IMR-90 (cell line): ENCODE results near the gene GDPD5. TPM values are rescaled to one million over a fixed set of nuclear protein-coding genes. Genes with fewer than 3 reads are reported as not detected.

Source experiments
- ATAC-seq: fragments of 200-7000 bp; cut with Tn5 transposase; 2 replicates; pipeline ENCODE4 v1.9.1; 2020; ENCODE audit warnings: low read depth, mild to moderate bottlenecking, moderate library complexity
- BruUV-seq: library from RNA; stranded (reverse); fragments of 400-500 nt; replicated peaks from 2 replicates; lab custom pipeline; 2021; lab: Mats Ljungman, UMichigan
- CTCF ChIA-PET: fragments of 300-600 bp; formaldehyde crosslinking; extraction: SDS; loops from one replicate; lab custom pipeline; 2021; ENCODE audit warnings: antibody characterized with exemption; lab: Yijun Ruan, JAX
- POLR2A ChIA-PET: fragments of 300-600 bp; sonication (Branson Sonifier 250); formaldehyde crosslinking; loops from one replicate; lab custom pipeline; 2022; ENCODE audit warnings: antibody characterized with exemption; ENCODE audit not compliant: unreplicated experiment; lab: Charles Lee
- DNase-seq: peaks from one replicate; pipeline ENCODE4 v3.0.0; 2013
- H2AFZ ChIP-seq: replicated peaks from 2 replicates; pipeline ENCODE3; 2013; ENCODE audit warnings: low read length, mild to moderate bottlenecking; ENCODE audit not compliant: poor library complexity
- H2AK5ac ChIP-seq: 2 replicates; pipeline ENCODE4 v1.6.1; 2013; ENCODE audit warnings: low read depth, low read length, inconsistent platforms
- H2AK9ac ChIP-seq: replicated peaks from 2 replicates; pipeline ENCODE3; 2013; ENCODE audit warnings: mild to moderate bottlenecking, low read depth, low read length, moderate library complexity; ENCODE audit not compliant: poor library complexity
- H2BK120ac ChIP-seq: 2 replicates; pipeline ENCODE4 v1.6.1; 2013; ENCODE audit warnings: low read depth, low read length, inconsistent platforms
- H2BK15ac ChIP-seq: 3 replicates; pipeline ENCODE4 v1.6.1; 2013; ENCODE audit warnings: low read depth, low read length, inconsistent platforms
- H2BK20ac ChIP-seq: 2 replicates; pipeline ENCODE4 v1.6.1; 2013; ENCODE audit warnings: low read depth, mild to moderate bottlenecking, inconsistent platforms, low read length, moderate library complexity
- H2BK5ac ChIP-seq: 2 replicates; pipeline ENCODE4 v1.6.1; 2013; ENCODE audit warnings: mild to moderate bottlenecking, low read depth, low read length, inconsistent platforms; ENCODE audit not compliant: poor library complexity, severe bottlenecking
- H3K14ac ChIP-seq: replicated peaks from 2 replicates; pipeline ENCODE4 v1.6.1; 2013; ENCODE audit warnings: low read depth, low read length, inconsistent platforms
- H3K18ac ChIP-seq: 2 replicates; pipeline ENCODE4 v1.6.1; 2013; ENCODE audit warnings: low read depth, low read length, control low read depth
- H3K23ac ChIP-seq: 2 replicates; pipeline ENCODE4 v1.6.1; 2013; ENCODE audit warnings: low read depth, low read length, inconsistent platforms
- H3K27ac ChIP-seq: 2 replicates; pipeline ENCODE4 v1.5.1; 2013; ENCODE audit warnings: mild to moderate bottlenecking, control low read depth, low read length; ENCODE audit not compliant: insufficient read depth
- H3K27me3 ChIP-seq: 2 replicates; pipeline ENCODE4 v1.6.1; 2013; ENCODE audit warnings: low read length; ENCODE audit not compliant: control insufficient read depth, insufficient read depth
- H3K36me3 ChIP-seq: 2 replicates; pipeline ENCODE4 v1.6.1; 2013; ENCODE audit warnings: low read length, mixed read lengths; ENCODE audit not compliant: control insufficient read depth, insufficient read depth
- H3K4ac ChIP-seq: 2 replicates; pipeline ENCODE4 v1.6.1; 2013; ENCODE audit warnings: low read depth, low read length, inconsistent platforms
- H3K4me1 ChIP-seq: 2 replicates; pipeline ENCODE4 v1.6.1; 2013; ENCODE audit warnings: low read length, mixed read lengths; ENCODE audit not compliant: control insufficient read depth, insufficient read depth
- H3K4me2 ChIP-seq: 2 replicates; pipeline ENCODE4 v1.6.1; 2013; ENCODE audit warnings: low read depth, mild to moderate bottlenecking, control low read depth, low read length, moderate library complexity
- H3K4me3 ChIP-seq: 2 replicates; pipeline ENCODE4 v1.5.1; 2013; ENCODE audit warnings: low read depth, mild to moderate bottlenecking, control low read depth, low read length, moderate library complexity; ENCODE audit not compliant: insufficient read depth
- H3K56ac ChIP-seq: 2 replicates; pipeline ENCODE4 v1.6.1; 2013; ENCODE audit warnings: low read length, inconsistent platforms; ENCODE audit not compliant: insufficient read depth; ENCODE audit errors: extremely low read depth
- H3K79me1 ChIP-seq, 2 experiments: 2 replicates each; pipeline ENCODE4 v1.6.1; 2013; ENCODE audit warnings: low read length in 2 of 2, inconsistent platforms in 1 of 2, low read depth in 1 of 2
- H3K9ac ChIP-seq: 2 replicates; pipeline ENCODE4 v1.6.1; 2013; ENCODE audit warnings: low read depth, low read length, control low read depth
- H3K9me1 ChIP-seq: 2 replicates; pipeline ENCODE4 v1.6.1; 2013; ENCODE audit warnings: low read length, inconsistent platforms; ENCODE audit not compliant: insufficient read depth
- H3K9me3 ChIP-seq: 2 replicates; pipeline ENCODE4 v1.6.1; 2013; ENCODE audit warnings: low read length; ENCODE audit not compliant: control insufficient read depth, insufficient read depth
- H4K20me1 ChIP-seq: 2 replicates; pipeline ENCODE4 v1.6.1; 2013; ENCODE audit warnings: low read length, inconsistent platforms; ENCODE audit not compliant: insufficient read depth
- H4K5ac ChIP-seq: 2 replicates; pipeline ENCODE4 v1.6.1; 2013; ENCODE audit warnings: mild to moderate bottlenecking, low read depth, low read length, control low read depth
- H4K8ac ChIP-seq, 2 experiments: 2 replicates each; pipeline ENCODE4 v1.6.1; 2013; ENCODE audit warnings: low read depth in 2 of 2, low read length in 2 of 2, control low read depth in 1 of 2, inconsistent platforms in 1 of 2
- H4K91ac ChIP-seq: 2 replicates; pipeline ENCODE4 v1.6.1; 2013; ENCODE audit warnings: low read depth, low read length, inconsistent platforms; ENCODE audit not compliant: insufficient read depth
- CEBPB ChIP-seq: IDR thresholded peaks from 2 replicates; pipeline ENCODE4 v1.6.1; 2012; ENCODE audit warnings: low read depth, low read length, improper control_type of control experiment
- MAFK ChIP-seq: IDR thresholded peaks from 2 replicates; pipeline ENCODE4 v1.6.1; 2012; ENCODE audit warnings: low read depth, low read length, improper control_type of control experiment
- POLR2A ChIP-seq: IDR thresholded peaks from 2 replicates; pipeline ENCODE4 v1.6.1; 2012; ENCODE audit warnings: mild to moderate bottlenecking, low read depth, low read length
- RAD21 ChIP-seq: IDR thresholded peaks from 2 replicates; pipeline ENCODE4 v1.6.1; 2012; ENCODE audit warnings: low read length, improper control_type of control experiment
- RCOR1 ChIP-seq: IDR thresholded peaks from 2 replicates; pipeline ENCODE4 v1.6.1; 2012; ENCODE audit warnings: mild to moderate bottlenecking, low read length, improper control_type of control experiment; ENCODE audit not compliant: insufficient replicate concordance
- WGBS, 2 experiments: methylation state at CpG; one replicate each; pipeline versions ENCODE4 v1.1.5 to v1.1.7; 2013; ENCODE audit warnings: missing lambda C conversion rate in 2 of 2; ENCODE audit not compliant: insufficient read length in 1 of 2; ENCODE audit errors: extremely low coverage in 2 of 2; 5-methylcytosine and 5-hydroxymethylcytosine counted together
- dilution Hi-C: fragments of 300-500 bp; cut with HindIII; formaldehyde crosslinking; loops from one replicate; pipeline ENCODE4 v1.14.3; 2018; ENCODE audit warnings: low sequenced_read_pairs; ENCODE audit not compliant: unreplicated experiment
- in situ Hi-C: fragments of 300-500 bp; cut with MboI; formaldehyde crosslinking; loops from 3 replicates; pipeline ENCODE4 v1.14.3; 2019; ENCODE audit warnings: low sequenced_read_pairs, inconsistent platforms, mixed read lengths
- intact Hi-C: fragments of 100-400 bp; cut with micrococcal nuclease; formaldehyde crosslinking; loops from 2 replicates; pipeline ENCODE4 v1.10.0; 2022
- polyA plus RNA-seq, 3 experiments: library from polyadenylated mRNA; depleted of rRNA; stranded (reverse); fragments of >200 nt; gene quantifications; 2 replicates each; pipeline ENCODE4 v1.2.3, GENCODE V29; 2012; ENCODE audit warnings: low replicate concordance in 1 of 3
- total RNA-seq: library from RNA; depleted of rRNA; stranded (reverse); fragments of >200 nt; gene quantifications from 2 replicates; pipeline ENCODE4 v1.2.3, GENCODE V29; 2012
- TF ChIP-seq, protein P1 (sequence below): fragments of 150-350 bp; IDR thresholded peaks from 2 replicates; pipeline ENCODE4 v1.6.1; 2016; ENCODE audit warnings: low read depth, mild to moderate bottlenecking, low read length, moderate library complexity, borderline replicate concordance

Gene GDPD5
- total and polyA plus RNA-seq, 2 of the 4 experiments (the other 2 are of a cell fraction): 2.0 to 7.9 TPM

DNA sequence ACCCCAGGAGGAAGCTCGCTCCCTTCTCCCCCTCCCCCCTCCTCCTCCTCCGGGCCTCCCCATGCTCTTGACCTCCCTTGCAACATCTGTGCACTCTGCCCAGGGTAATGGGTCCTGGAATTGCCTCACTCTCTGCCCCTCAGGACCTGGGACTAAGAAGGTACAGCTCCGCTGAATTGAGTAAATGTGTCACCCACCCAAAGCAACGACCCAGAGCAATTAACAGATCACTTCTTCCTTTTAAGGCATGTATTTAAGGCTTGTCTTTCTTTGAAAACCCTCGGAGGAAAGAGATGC lies 15.1 kb downstream of the GDPD5 start:
- no peak overlapping the region for H2BK15ac ChIP-seq
- H3K4me1 ChIP-seq: peaks cover 8% of the 10 kb centered on the region
- H2BK120ac ChIP-seq: no peak overlapping the region
- TF ChIP-seq RCOR1 (no peak), MAFK (no peak), RAD21 (no peak), CEBPB (no peak), POLR2A (no peak)
- TF ChIP-seq, protein P1, sequence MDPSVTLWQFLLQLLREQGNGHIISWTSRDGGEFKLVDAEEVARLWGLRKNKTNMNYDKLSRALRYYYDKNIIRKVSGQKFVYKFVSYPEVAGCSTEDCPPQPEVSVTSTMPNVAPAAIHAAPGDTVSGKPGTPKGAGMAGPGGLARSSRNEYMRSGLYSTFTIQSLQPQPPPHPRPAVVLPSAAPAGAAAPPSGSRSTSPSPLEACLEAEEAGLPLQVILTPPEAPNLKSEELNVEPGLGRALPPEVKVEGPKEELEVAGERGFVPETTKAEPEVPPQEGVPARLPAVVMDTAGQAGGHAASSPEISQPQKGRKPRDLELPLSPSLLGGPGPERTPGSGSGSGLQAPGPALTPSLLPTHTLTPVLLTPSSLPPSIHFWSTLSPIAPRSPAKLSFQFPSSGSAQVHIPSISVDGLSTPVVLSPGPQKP: no peak
- H3K56ac ChIP-seq: no peak overlapping the region
- no peak overlapping the region for H3K4me3 ChIP-seq
- H3K18ac ChIP-seq: no peak overlapping the region
- H4K8ac ChIP-seq: no peak overlapping the region
- no peak overlapping the region for H3K14ac ChIP-seq
- ATAC-seq (no peak), DNase-seq (no peak)
- H3K9ac ChIP-seq: no peak overlapping the region
- no peak overlapping the region for H2AK9ac ChIP-seq
- no peak overlapping the region for H3K27ac ChIP-seq
- intact Hi-C loops: no loop called here
- BruUV-seq: no TSS peak
- in situ Hi-C loops: no loop called here
- POLR2A ChIA-PET: no interaction called here
- H4K20me1 ChIP-seq: 0 out of 2 replicates have a peak, but pooled peaks cover 6% of the 10 kb centered on the region
- no peak overlapping the region for H2BK20ac ChIP-seq
- CTCF ChIA-PET: no interaction called here
- no peak overlapping the region for H2AK5ac ChIP-seq
- no peaks in the 10 kb centered on the region for H3K9me3 ChIP-seq
- H3K79me1 ChIP-seq: no peaks in the 10 kb centered on the region
- H3K36me3 ChIP-seq: no peaks in the 10 kb centered on the region
- H3K4ac ChIP-seq: no peak overlapping the region
- dilution Hi-C loops: no loop called here
- no peak overlapping the region for H3K23ac ChIP-seq
- no peak overlapping the region for H2BK5ac ChIP-seq
- no peak overlapping the region for H3K4me2 ChIP-seq
- WGBS, 2 experiments: no CpG with 5 or more reads among the region's 5 CpGs
- H3K27me3 ChIP-seq: no peaks in the 10 kb centered on the region
- no peak overlapping the region for H2AFZ ChIP-seq
- H4K91ac ChIP-seq: no peak overlapping the region
- H3K9me1 ChIP-seq: 0 out of 2 replicates have a peak, but pooled peaks cover 7% of the 10 kb centered on the region
- H4K5ac ChIP-seq: no peak overlapping the region
